Measurements from ENCODE around the gene TMCC1. TPM values are rescaled to one million over a fixed set of nuclear protein-coding genes. Genes with fewer than 3 reads are reported as not detected.

The TMCC1 gene
- total and polyA plus RNA-seq, 9 donors, result 13.2 to 57.2 (median 42.4) TPM

- DNase-seq, result no peak
- H3K9me3 ChIP-seq, result no peaks in the 10 kb centered on the region
- H3K4me3 ChIP-seq, result no peak overlapping the region
- WGBS, 3 donors, result 41 to 49% (median 44%) methylated on average over 4 of the region's 4 CpGs
- H3K27me3 ChIP-seq, result no peaks in the 10 kb centered on the region
- no peaks in the 10 kb centered on the region for H3K36me3 ChIP-seq
- TF ChIP-seq CTCF (IDR thresholded peaks at IDR 0.05) (no peak), POLR2A (IDR thresholded peaks at IDR 0.05) (no peak), EP300 (IDR thresholded peaks at IDR 0.05) (no peak)
- H3K27ac ChIP-seq, result no peak overlapping the region
- H3K4me1 ChIP-seq (ENCODE audit: insufficient read depth), result peaks cover 1% of the 10 kb centered on the region
- intact Hi-C loops (cut with DNase I), result loop anchor here in 3 of 4 donors (5.0 to 10.0 kb wide), 5 partner anchors 166 to 336 kb away; no protein-coding TSS in a partner anchor
These were observed 72.9 kb downstream of the TMCC1 start for GRCh38 chr3:129820587-129820986.

- 72 to 75% (median 73%) methylated on average over 3 of the region's 3 CpGs for WGBS, 3 donors
- intact Hi-C loops (cut with DNase I), result no loop called here
- TF ChIP-seq POLR2A (IDR thresholded peaks at IDR 0.05) (no peak), CTCF (IDR thresholded peaks at IDR 0.05) (no peak), EP300 (IDR thresholded peaks at IDR 0.05) (no peak)
- H3K4me3 ChIP-seq, result no peak overlapping the region
- H3K27ac ChIP-seq, result no peak overlapping the region
- no peaks in the 10 kb centered on the region for H3K36me3 ChIP-seq
- H3K4me1 ChIP-seq (ENCODE audit: insufficient read depth), result peaks cover 3% of the 10 kb centered on the region
- no peaks in the 10 kb centered on the region for H3K9me3 ChIP-seq
- no peak for DNase-seq
- no peaks in the 10 kb centered on the region for H3K27me3 ChIP-seq
These were observed 80.9 kb downstream of the TMCC1 start for GRCh38 chr3:129812589-129812988.

GRCh38 chr3:129809297-129809696, 84.2 kb downstream of the TMCC1 start:
- TF ChIP-seq CTCF (IDR thresholded peaks at IDR 0.05) (no peak), POLR2A (IDR thresholded peaks at IDR 0.05) (no peak), EP300 (IDR thresholded peaks at IDR 0.05) (no peak)
- intact Hi-C loops (cut with DNase I), result no loop called here
- DNase-seq, result no peak
- no peaks in the 10 kb centered on the region for H3K36me3 ChIP-seq
- no peak overlapping the region for H3K4me3 ChIP-seq
- H3K27ac ChIP-seq, result no peak overlapping the region
- peaks cover 3% of the 10 kb centered on the region for H3K4me1 ChIP-seq (ENCODE audit: insufficient read depth)
- no peaks in the 10 kb centered on the region for H3K27me3 ChIP-seq
- H3K9me3 ChIP-seq, result no peaks in the 10 kb centered on the region

- no peaks in the 10 kb centered on the region for H3K27me3 ChIP-seq
- H3K36me3 ChIP-seq, result no peaks in the 10 kb centered on the region
- H3K9me3 ChIP-seq, result no peaks in the 10 kb centered on the region
- peaks cover 13% of the 10 kb centered on the region for H3K4me1 ChIP-seq (ENCODE audit: insufficient read depth)
- intact Hi-C loops (cut with DNase I), result no loop called here
- no peak overlapping the region for H3K27ac ChIP-seq
- 94 to 98% (median 98%) methylated on average over 4 of the region's 4 CpGs for WGBS, 3 donors
- TF ChIP-seq EP300 (IDR thresholded peaks at IDR 0.05) (no peak), CTCF (IDR thresholded peaks at IDR 0.05) (no peak), POLR2A (IDR thresholded peaks at IDR 0.05) (no peak)
- DNase-seq, result no peak
- no peak overlapping the region for H3K4me3 ChIP-seq
These were observed 97.4 kb downstream of the TMCC1 start for GRCh38 chr3:129796146-129796545.
